ENCODE results near the gene CCDC175.
A peak's percentile ranks its signal among the peaks of the same experiment; 100 is the strongest.

Gene CCDC175

DNA sequence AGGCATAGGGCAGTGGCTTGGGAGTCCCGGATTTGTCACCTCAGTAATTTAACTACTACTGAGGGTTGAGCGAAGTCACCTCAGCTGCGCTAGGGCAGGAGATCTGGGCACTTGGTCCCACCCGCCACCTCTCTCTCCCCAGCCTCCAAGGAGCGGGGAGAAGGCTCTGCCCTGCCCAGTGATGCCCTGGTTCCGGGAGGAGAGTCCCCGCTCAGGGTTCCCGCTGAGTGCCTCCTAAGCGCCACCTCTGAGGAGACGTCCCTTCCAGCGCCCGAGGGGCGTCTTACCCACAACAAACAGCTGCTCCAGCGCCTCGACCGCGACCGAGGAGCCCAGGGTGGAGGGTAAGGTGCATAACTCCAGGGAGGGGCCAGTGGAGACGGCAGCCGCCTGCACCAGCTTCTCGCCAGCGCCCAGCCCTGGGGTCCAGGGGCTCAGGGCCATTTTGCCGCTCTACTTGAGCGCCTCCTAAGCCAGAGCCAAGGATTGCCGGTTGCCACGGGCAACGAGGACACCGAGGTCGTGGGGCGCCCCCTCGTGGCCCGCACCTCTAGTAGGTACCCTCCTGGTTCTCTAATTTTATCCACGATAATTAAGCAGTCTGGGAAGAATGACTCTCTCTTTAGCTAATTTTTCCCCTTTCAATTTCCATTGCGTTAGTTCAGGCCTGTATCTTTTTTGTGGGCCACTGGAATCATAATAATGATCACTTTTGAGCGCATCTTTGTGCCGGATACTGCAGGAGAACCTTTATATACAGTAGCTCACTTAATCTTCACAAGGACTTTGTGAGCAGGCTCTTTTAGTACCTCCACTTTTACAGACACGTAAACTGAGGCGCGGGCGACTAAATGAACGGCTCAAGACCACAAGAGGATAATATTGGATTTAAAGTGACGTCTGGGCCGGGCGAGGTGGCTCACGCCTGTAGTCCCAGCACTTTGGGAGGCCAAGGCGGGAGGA is at the start of gene CCDC175:
TSS of gene CCDC175 (minus strand) at position 481 of the 963 bp plus-strand sequence. CDS start at position 444, 37 bp downstream.
- DNase-seq = peak; percentile 82 to 91

GRCh38 chr14:59622631-59623030 is 46.0 kb upstream of the CCDC175 start:
- no peak for DNase-seq

- no peak for DNase-seq
These were observed 42.4 kb upstream of the CCDC175 start for GRCh38 chr14:59619061-59619460.

DNA sequence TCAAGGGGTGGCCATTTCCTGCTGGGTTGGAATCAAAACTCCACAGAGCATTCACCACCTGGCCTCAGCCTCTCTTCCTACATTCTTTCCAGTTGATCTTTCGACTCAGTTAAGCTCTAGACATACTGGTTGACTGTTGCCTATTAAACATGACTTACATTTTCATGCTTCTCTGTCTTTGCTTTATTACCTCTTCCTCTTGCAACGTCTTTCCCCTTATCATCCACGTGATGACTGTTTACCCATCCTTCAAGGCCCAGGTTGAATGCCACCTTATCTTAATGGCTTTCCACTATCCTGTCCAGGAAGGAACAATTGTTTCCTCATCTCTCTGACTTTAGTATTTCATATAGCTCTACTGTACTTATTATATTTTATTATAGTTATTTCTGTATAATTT is 24.4 kb upstream of the CCDC175 start:
- no peak for DNase-seq

GRCh38 chr14:59600211-59600945 is 23.8 kb upstream of the CCDC175 start:
- DNase-seq = no peak

DNA sequence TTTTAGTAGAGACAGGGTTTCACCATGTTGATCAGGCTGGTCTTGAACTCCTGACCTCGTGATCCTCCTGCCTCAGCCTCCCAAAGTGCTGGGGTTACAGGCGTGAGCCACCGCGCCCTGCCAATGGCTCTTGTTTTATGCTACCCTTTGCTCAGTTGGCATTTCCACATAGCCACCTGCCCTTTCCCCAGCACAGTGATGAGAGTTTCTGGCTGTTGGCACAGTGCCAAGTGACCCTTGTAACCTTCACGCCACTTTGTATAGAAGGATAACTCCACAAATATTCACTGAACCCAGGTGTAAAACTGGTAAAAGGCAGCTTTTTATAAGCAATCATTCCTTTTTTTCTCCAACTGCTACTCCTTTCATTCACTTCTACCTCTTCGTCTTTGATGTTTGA is 18.5 kb upstream of the CCDC175 start:
- DNase-seq = no peak

GRCh38 chr14:59591641-59592370 is 15.2 kb upstream of the CCDC175 start:
- DNase-seq = no peak

DNA sequence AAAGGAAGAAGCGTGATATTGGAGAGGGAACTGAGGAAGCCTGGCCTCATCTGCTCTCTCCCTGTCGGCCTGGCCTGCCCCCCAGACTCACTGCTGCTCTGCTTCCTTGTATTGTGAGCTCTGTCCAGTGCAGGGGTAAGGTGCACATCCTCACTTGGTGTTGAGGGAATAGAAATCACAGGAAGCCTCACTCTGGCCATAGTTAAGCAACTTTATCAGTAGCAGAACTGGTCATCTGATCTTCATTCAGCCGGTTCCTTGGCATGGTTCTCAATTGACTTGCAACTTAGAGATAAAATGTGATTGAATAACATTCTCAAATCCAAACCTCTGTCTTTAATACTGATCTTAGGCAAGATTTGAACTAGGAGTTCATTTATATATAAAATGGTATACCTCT is 11.5 kb upstream of the CCDC175 start:
- no peak for DNase-seq

- no peak for DNase-seq
These were observed 9.4 kb upstream of the CCDC175 start for GRCh38 chr14:59585891-59586554.

DNA sequence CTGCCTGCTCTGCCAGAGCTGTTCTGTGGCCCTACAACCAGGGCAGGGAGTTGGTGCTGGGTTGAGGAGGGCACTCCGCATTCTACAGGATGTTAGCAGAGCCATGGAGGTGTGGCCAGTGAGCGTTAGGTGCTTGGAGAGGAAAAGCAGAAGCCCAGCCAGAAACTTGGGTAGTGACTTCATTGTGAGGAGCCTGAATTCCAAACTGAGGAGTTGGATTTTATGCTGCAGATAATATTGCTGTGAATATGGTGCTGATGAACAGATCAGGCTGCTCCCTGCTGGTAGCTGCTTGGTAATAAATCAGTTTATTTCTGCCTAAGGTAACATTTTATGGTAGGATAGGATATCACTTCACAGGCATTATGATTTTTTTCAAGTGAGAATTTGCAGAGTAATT is 7.1 kb upstream of the CCDC175 start:
- DNase-seq = peak in 1 of 2 experiments; percentile 34

- DNase-seq = no peak
These were observed 6.4 kb upstream of the CCDC175 start for GRCh38 chr14:59582845-59583509.

GRCh38 chr14:59582161-59582560 is 5.5 kb upstream of the CCDC175 start:
- DNase-seq = no peak

- DNase-seq = no peak
These were observed 4.3 kb upstream of the CCDC175 start for GRCh38 chr14:59580911-59581310.

DNA sequence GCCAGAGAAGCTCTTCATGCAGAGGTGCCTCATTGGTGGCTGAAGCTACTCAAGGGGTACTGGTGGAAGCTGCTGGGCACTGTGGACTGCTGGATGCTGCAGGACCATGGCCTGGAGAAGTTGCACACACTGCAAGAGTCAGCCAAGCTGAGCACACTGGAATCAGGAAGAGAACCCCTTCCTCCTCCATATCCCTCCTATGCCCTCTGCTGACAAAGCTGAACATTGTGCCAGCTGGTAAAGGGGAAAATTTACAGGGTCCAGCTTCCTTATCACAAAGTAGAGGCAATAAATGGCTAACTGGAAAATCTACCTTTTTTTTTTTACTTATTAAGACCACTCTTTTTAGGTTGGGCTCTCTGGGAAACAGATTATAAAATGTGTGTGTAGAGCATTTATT is 6.5 kb downstream of the CCDC175 start:
- DNase-seq = no peak

GRCh38 chr14:59566725-59567124 is 9.9 kb downstream of the CCDC175 start:
- no peak for DNase-seq

GRCh38 chr14:59566296-59566695 is 10.3 kb downstream of the CCDC175 start:
- no peak for DNase-seq

GRCh38 chr14:59565087-59565486 is 11.5 kb downstream of the CCDC175 start:
- no peak for DNase-seq

DNA sequence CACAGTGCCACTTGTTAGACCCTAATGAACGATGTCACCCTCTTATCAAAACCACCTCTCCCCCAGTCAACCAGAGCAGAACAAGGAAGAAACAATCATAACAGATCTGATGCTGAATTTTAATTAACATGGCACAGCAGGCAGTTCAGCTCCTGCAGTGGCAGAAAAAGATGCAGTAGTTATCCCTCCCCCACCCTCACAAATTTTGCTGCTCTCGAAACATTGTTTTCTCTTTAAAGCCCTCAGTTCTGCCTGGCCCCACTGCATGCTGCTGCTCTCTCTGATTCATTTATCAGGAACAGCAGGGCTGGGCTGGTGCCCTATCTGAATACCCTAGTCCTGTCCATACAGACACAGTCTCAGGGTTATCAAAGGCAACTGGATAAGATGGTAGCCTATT is 12.2 kb downstream of the CCDC175 start:
- DNase-seq = no peak

GRCh38 chr14:59547310-59547709 is 29.3 kb downstream of the CCDC175 start:
- DNase-seq = no peak

- DNase-seq = peak; percentile 56 to 59
These were observed 32.7 kb downstream of the CCDC175 start for GRCh38 chr14:59543873-59544272.

DNA sequence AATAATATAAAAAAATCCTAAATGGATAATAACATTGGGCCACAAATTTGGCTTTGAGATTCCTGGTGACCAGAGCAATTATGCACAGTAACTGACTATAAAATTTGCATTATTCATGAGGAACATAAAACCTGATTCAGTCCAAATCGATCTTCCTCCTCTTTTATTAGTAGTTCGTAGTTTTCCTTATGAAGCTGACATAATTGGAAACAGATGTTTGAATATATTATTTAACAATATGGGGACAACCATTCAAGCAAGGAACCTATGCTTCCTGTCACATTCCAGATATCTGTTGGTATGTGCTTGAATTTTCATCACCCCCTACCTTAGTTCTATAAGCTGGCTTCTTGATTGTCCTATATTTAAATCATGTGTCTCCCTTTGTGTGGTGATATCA is 34.9 kb downstream of the CCDC175 start:
- no peak for DNase-seq

DNA sequence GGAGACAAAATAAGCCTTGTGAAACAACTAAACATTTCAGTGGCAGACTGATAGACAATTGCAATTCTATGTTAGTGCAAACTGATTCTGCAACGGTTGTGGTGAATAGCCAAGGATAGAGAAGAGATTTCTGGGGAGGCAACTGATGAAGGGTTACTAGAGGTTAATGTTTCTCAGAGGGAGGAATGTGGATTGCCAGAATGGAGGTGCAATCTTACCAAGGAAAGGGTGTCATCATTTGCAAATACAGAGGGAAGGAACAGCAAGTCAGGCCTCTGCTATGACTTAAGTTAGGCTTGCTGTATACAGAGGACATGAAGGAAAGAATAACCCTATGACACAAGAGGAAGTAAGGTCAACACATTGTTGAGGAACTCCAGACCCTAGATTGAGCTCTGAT is 35.8 kb downstream of the CCDC175 start:
- DNase-seq = no peak

All from NCI-H187 (cell line).